GM18502 (cell line): ENCODE data around the gene SULT4A1.

Experiments used
- ATAC-seq: cut with Tn5 transposase; IDR thresholded peaks from one replicate; pipeline ENCODE4 v1.9.1; 2021; ENCODE audit warnings: mild to moderate bottlenecking; ENCODE audit not compliant: unreplicated experiment, poor library complexity

SULT4A1 gene

GRCh38 chr22:43847376-43848289 lies 14.7 kb downstream of the SULT4A1 start:
- no peak for ATAC-seq

DNA sequence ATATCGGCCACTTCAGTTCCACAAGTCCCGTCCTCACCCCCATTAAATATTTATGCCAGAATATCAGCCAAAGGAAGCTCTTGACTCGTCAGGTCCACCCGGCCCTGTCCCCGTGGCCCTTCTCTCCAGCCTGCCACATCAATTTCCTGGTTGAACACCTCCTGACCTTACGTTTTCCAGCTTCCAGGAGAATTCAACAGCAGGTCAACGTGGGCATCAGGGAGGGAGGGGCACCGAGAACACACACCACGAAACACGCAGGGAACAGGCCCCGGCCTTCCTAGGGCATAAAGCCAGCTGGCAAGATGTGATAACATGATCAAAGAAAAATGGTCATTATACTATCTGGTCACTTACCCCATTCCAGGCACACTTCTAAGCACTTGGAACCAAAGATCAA lies 15.3 kb downstream of the SULT4A1 start:
- no peak for ATAC-seq

DNA sequence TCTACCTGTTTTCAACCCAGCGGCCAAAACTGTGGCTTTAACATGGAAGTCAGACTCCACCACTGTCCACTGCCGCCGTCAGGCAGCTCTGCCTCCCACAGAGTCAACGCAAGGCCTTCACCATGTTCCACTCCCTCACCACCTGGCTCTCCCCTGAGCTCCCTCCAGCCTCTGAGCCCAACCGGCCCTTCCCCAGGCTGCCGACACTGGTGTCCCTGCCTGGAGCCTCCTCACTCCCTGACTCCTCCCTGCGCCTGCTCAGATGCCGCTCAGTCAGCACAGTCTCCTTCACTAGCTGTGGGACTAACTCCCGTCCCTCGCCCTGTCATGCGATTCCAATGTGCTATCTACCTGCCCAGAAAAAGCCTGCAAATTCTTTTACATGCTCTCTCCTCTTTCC lies 16.3 kb downstream of the SULT4A1 start:
- no peak for ATAC-seq

DNA sequence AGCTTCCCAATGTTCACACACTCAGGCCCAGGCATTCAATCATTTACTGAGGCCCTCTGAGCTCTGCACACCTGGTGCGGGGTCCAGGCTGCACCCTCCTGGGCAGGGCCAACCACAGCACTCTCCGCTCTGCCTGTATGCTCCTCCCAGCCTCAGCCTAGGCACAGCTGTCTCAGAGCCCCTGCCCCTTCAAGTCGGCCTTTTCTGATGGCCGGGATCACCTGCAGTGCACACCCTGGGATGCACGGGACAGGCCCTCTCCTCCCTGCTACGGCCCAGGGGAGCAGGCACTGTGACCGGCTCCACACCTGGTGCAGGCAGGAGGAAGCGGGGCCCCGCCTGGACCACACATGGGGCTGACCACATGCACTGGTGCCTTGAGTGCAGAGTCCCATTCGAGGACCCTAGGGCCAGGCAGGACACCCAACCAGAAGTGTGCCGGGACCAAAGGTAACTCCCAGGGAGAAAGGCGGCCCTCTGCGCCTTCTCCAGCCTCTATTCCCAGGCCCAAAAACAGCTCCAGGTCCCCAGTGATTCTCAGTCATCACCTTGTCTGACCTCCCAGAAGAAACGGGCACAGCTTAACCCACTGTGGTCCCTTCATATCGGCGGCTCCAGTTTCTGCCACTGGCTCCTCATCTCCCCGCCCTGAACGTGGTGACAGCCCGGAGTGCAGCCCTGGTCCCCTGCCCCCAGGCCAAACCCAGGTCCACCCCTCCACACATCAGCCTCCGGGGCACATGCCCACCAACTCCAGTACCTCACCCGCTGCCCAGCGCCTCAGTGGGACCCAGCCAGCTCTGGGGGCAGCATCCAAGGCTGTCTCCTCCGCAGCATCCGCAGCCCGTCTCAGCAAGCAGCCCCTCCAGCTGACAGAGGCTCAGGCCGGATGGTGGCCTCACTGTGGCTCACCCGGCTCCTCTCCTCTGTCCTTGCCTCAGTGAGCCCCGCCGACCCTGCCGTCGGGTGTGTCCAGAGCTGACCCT lies 17.5 kb downstream of the SULT4A1 start:
- no peak for ATAC-seq

DNA sequence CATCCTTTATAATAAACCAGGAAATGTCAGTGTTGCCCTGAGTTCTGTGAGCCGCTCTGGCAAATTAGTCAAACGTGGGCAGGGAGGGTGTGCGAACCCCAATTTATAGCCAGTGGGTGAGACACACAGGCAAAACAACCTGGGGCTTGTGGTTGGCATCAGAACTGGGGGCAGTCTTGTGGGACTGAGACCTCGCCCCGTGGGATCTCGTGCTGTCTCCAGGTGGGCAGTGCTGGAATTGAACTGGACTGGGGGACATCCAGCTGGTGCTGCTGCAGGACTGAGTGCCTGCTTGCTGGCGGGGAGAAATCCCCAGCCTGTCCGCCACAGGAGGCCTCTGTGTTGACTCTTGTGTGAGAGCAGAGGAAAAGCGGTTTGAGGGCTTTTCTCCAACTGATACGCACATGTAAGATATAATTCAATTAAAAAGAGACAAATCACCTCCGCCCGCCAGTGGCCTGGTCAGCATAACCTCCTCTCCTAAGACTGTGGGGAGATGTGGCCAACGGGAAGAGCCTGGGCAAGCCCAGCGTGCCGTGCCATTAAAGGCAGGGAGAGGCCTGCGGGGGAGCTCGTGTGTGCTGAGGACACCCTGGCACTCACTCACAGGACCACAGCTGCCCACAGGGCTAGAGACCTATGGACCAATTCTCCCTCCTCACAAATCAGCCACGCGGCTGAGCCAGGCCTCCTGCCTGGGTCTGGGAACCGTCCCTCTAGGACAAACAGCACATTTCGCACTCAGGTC lies 18.4 kb downstream of the SULT4A1 start:
- no peak for ATAC-seq

GRCh38 chr22:43841742-43842141 lies 20.6 kb downstream of the SULT4A1 start:
- no peak for ATAC-seq

- no peak for ATAC-seq
Observed at GRCh38 chr22:43840851-43841250, 21.5 kb downstream of the SULT4A1 start.

DNA sequence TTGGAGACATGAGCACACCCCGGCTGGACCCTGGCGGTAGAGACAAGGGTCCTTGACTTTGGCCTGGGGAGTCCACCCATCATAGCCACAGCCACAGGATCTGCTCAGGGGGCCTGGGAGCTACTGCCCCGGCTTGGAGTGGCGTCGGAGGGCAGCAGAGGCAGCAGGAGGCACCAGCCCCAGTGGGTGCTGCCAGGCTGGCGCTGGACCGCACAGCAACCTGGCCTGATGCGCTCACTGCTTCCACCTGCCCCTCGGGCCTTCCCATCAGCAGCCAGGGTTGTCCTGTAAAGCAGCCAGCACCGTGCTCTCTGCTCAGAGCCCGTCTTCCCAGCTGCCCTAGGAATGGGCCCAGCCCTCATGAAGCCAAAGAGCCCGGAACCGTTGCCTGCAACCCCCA lies 21.9 kb downstream of the SULT4A1 start:
- ATAC-seq: no peak

DNA sequence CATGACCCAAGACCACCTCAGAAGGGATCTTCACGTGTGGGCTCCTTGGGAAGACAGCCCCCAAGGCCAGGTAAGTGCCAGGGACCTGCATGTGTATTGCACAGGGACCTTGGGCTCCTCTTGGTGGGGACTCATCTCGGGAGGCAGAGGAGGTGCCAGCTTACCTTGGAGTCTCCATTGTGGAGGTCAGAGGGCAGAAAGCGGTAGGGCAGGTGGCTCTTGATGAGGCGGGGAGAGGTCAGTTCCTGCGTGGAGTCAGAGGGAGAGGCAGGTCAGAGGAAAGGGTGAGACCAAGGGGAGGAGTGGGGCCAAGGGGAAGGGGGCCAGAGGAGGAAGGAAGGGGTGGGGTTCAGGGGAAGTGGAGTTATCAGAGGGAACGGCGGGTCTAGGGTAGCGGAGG lies 22.5 kb downstream of the SULT4A1 start:
- no peak for ATAC-seq

DNA sequence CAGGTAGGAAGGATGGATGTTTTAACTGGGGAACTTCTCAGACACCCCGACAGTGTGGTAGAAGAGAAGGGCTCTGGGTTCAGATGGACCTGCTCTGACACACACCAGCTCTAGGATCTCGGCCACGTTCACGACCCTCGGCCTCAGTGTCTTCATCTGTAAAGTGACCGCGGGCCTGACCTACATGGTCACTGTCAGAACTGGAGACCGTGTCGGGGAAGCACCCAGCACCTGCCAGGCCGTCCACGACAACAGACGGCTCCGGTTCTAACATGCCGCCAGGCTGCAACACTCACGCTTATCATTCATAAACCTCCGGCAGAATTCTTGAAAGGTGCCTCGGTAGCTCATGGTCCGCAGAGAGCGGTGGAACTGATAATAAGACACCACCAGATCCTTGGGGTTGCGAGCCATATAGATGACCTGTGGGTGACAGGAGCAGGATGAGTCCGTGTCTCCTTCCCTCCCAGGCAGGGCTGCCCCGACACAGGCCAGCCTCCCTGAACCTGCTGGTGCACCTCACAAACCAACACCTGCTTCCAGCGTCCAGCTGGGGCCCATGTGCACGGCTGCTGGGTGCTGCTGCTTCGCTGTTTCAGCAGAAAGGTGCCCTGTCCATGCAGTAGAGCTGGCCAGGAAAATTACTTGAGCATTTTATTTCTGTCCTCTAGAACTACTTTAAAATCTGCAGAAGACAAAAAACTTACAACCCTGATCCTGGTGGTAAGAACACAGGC lies 23.6 kb downstream of the SULT4A1 start:
- no peak for ATAC-seq

- ATAC-seq: no peak
Observed at GRCh38 chr22:43838161-43838560, 24.2 kb downstream of the SULT4A1 start.

DNA sequence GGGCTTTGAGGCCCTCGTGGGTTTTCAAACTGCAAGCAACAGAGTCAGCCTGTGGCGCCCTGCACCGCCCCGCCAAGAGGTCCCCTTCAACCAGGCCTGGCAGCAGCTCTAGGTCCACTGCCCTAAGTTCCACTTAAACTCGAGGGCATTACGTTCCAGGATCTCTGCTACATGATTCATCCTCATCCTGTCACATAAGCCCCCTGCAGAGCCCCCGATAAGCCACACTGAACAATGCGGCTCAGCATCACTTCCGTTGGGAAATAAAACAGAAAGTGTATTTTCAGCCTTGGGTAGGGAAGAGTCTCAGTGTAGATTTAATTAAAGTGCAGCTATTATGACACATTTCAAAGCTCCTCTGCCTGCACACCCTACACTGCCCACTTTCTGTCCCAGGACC lies 24.6 kb downstream of the SULT4A1 start:
- no peak for ATAC-seq

GRCh38 chr22:43835736-43836135 lies 26.6 kb downstream of the SULT4A1 start:
- ATAC-seq: no peak

- no peak for ATAC-seq
Observed at GRCh38 chr22:43835166-43835565, 27.1 kb downstream of the SULT4A1 start.

- ATAC-seq: no peak
Observed at GRCh38 chr22:43833286-43834240, 28.8 kb downstream of the SULT4A1 start.

DNA sequence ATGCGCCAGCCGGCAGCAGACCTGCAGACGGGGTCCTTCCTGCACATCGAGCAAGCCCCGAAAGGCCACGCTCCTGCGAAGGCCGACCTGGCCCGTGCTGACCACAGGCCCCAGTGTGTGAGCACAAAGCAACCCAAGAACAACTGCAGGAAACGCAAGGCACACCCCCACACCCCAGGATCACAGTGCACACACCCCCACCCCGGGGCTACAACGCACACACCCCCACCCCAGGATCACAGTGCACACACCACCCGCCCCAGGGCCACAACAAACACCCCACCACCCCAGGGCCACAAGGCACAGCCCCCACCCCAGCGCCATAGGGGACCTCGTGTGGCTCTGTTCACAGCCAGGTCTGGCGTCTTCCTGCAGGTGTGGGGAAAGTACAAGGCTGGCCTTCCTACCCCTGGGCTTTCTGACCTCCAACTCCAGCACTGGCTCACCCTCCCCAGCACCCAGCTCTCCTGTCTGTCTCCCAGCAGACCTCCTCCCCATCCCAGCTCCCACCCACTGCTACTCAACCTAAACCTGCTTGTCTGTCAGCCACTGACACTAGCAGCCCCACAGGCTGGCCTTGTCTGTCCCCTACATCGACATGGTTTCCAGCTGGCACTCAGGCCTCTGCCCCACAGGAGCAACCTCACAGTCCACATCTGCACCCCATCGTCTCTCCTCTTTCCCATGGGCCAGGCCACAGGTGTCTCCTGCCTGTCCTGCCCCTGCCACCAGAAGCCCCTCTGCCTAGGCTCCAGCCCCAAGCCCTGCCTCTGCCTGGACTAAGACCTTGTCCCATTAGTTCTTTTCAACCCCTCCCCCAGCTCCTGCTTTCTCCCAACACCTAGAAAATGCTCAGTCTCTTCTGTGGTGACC lies 29.7 kb downstream of the SULT4A1 start:
- ATAC-seq: no peak

DNA sequence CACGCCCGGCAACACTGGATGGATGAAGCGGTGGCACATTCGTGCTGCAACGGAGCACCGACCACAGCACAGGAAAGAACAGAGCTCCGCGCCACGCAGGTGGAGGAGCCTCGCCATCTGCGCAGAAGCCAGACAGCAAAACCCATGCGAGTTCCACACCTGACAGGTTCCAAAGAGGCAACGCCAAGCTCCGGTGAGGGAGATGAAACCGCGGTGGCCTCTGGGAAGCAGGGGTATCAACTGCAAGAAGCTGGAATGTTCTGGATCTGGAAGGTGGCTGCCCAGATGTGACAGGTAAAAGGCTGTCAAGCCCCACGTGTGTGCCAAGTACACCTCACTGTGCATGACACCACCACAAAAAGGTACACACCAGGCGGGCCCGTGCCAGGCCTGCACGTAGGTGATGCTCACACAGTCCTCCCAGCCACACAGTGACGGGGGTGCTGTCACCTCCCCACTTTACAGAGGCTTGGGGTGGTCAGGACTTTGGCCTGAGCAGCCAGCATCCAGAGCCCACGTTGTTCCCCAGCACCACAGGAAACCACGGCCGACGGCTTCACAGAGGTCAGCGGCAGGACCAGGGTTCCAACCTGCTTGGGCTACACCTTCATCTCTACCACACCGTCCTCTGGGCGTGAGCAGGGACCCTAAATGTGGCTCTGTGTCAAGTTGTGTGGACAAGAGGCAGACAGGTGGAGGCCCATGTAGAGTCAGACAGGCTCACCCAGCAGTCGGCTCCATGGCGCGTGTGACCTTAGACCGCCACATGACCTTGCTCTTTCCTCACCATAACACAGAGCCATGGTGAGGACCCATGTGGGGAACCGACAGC lies 30.5 kb downstream of the SULT4A1 start:
- ATAC-seq: no peak
